ENCODE measurements around the gene DCLK1.

- TF ChIP-seq, protein P1, sequence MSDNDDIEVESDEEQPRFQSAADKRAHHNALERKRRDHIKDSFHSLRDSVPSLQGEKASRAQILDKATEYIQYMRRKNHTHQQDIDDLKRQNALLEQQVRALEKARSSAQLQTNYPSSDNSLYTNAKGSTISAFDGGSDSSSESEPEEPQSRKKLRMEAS (IDR thresholded peaks at IDR 0.05) = no peak
- TF ChIP-seq ELF1 (IDR thresholded peaks at IDR 0.05; ENCODE audit: borderline replicate concordance, low read depth) = no peak
- TF ChIP-seq CTCF (IDR thresholded peaks at IDR 0.05 in 2 of 3, conservative IDR thresholded peaks at IDR 0.05 in 1 of 3; ENCODE audit: borderline replicate concordance in 1 of 3, insufficient read depth in 1 of 3, low read depth in 2 of 3, low read length in 2 of 3) = no peak
- no peak for TF ChIP-seq EZH2phosphoT487 (IDR thresholded peaks at IDR 0.05; ENCODE audit: borderline replicate concordance)
- no peak for TF ChIP-seq POLR2A (IDR thresholded peaks at IDR 0.05; ENCODE audit: borderline replicate concordance, extremely low read depth, insufficient read depth, insufficient read length)
- TF ChIP-seq CEBPB (IDR thresholded peaks at IDR 0.05; ENCODE audit: low read depth) = no peak
- TF ChIP-seq EZH2 (IDR thresholded peaks at IDR 0.05) = no peak
- no peak for TF ChIP-seq TCF7L2 (IDR thresholded peaks at IDR 0.05; ENCODE audit: borderline replicate concordance, extremely low read depth, insufficient read depth, insufficient read length)
- TF ChIP-seq REST (IDR thresholded peaks at IDR 0.05; ENCODE audit: low read depth) = no peak
- TF ChIP-seq POLR2AphosphoS5 (IDR thresholded peaks at IDR 0.05; ENCODE audit: low read depth, low read length) = no peak
- TF ChIP-seq SRF (IDR thresholded peaks at IDR 0.05; ENCODE audit: low read depth) = no peak
- TF ChIP-seq FOSL1 (IDR thresholded peaks at IDR 0.05; ENCODE audit: low read depth) = no peak
Observed at GRCh38 chr13:36014763-36015162, 116.4 kb downstream of the DCLK1 start.
